Measurements from ENCODE around the gene RAP2A.

Gene RAP2A

DNA sequence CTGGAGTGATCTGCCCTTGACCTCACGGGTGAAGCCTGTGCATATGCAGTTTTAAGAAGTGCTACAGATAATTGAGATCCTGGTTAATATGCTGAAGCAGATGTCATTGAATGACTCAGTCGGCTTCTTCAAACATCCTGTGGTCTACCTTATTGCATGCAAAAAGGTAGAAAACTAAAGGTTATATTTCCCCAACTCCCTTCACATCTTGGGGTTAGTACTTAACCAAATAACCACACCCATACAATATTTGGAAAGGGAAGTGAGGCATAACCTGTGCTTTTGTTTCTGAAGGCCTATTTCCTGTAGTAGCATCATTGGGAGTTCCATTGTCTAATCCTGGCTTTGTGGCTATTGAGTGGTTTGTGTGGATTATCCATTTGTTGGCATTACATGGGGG lies 58.3 kb downstream of the RAP2A start:
- in situ Hi-C loops (cut with HindIII; ENCODE audit: low sequenced_read_pairs), result no loop called here

DNA sequence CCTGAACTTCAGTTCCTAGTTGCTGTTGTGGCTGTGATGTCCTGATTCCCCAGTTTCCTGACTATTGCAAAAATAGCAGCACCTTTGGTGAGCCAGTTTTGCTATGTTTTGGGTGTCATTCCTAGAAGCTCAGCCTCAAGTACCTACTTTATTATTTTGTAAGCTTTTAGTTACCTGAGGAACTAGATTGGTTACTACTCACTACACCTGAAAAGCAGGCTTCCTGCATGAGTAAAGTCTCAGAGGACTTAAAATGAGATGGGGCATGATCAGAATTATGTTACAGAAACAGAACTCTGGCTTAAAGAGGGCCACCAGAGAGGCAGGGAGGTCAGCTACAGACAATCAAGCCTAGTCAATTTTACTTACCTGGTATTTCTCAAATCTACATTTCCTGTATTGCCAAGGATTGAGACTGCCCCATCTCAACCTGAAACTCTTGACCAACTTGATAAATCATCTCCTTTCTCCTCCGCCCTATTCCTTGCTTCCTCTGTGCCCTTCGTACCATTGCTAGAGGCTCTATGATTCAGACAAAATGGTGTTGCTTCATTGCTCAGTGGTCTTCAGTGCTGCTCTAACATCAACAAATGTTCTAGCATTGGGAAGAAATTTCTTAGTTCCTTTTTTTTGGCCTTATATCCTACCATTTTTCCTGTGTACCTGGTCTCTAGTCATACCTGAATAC lies 58.9 kb downstream of the RAP2A start:
- in situ Hi-C loops (cut with HindIII; ENCODE audit: low sequenced_read_pairs), result no loop called here

DNA sequence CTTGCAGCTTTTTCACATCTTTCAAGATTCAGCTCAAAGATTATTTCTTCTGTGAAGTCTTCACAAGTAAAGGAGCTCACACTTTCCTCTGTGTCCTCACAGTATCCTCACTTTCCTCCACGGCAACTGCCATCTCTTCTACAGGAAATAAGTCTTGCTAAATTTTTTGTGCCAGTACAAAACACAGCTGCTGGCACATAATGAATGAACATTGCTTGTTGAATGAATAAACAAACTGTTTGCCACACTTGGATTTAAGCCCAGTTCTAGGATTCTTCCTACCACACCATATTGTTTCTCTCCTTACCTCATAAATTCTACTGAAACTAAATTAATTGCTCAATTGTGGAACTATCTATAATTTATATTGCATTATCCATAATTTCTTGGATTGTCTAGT lies 59.5 kb downstream of the RAP2A start:
- in situ Hi-C loops (cut with HindIII; ENCODE audit: low sequenced_read_pairs), result no loop called here

DNA sequence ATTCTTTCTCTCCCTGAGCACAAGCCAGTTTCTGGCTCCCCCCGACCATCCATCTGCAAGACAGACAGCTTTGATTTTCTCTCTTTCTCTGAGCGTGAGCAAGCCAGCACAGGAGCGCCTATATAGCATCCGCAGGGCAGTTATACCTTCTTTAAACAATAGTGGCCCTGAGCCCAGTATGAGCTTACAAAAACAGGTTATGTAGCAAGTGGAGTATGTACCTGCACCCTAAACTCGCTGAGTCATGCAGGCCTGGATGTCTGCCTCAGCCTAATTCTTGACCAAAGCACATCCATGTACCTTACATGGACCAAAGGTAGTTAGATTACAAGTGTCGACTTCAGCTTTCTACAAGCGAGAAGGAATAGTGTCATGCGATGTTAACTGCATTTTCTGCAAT lies 61.7 kb downstream of the RAP2A start:
- in situ Hi-C loops (cut with HindIII; ENCODE audit: low sequenced_read_pairs), result no loop called here

DNA sequence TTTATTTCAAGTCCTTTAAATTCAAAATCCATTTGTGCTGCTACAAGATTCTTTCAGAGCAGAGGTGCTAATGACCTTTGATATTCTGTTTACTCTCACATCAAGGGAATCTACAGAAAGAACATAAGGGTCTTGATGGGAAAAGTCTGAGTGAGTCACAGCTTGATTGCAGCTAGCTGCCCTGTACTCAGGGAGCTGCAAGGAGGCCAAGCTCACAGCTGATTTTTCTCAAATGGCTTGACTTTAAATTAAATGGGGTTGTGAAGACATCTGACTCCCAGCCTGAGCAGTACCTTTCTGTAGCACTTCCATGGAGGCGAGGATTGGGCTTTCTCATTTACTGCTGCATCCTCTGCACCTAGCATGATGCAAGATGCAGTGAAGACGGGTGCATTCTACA lies 62.5 kb downstream of the RAP2A start:
- in situ Hi-C loops (cut with HindIII; ENCODE audit: low sequenced_read_pairs), result no loop called here

DNA sequence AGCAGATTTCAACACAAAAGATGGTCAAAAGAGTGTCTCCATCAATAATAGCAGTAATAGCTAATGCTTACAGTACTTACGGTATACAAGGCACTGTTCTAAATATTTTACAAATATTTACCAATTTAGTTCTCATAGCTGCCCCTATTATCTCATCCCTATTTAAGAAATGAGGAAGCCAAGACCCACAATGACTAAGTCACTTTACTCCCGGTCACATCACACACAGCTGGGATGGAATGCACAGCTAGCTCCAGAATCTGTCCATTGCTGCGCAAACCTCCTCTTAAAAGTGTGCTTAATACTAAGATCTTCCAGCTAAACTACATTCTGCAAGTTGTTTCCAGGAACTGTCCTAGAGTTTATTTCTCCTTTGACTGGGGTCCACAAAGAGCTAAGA lies 63.4 kb downstream of the RAP2A start:
- in situ Hi-C loops (cut with HindIII; ENCODE audit: low sequenced_read_pairs), result no loop called here

DNA sequence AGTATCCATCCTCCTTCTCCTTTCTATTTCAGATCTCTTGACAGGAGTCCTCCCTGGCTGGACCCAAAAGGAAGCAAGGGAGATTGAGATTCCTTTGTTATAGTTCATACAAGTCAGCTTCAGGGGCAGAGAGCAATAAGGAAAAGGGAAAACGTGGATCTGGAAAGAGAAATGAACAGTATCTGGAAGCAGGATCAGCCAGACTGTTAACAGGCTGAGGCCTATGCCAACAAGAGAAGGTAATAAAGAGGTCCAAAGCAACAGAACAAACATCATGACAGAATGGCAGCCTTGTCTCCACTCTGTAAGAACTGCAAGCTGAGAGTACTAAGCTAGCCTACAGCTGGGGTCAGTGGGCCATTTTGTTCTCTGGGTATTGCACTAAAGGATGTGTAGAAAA lies 64.5 kb downstream of the RAP2A start:
- in situ Hi-C loops (cut with HindIII; ENCODE audit: low sequenced_read_pairs), result no loop called here

DNA sequence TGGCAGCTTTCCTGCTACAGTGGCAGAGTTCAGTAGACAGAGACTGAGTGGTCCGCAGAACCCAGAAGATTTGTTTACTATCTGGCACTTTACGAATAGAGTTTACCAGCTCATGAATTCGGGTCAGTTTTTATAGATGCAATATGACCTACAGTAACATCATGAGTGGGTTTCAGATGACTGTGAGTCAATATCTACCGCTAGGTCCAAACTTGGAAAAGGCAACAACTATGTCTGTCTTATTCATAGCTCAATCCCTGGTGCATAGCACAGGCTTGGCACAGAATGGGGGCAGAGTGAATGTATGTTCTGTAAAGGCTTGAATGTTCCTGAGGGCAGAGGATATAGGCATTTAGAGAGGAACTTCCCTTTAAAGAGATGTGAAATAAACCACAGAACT lies 65.2 kb downstream of the RAP2A start:
- in situ Hi-C loops (cut with HindIII; ENCODE audit: low sequenced_read_pairs), result no loop called here

DNA sequence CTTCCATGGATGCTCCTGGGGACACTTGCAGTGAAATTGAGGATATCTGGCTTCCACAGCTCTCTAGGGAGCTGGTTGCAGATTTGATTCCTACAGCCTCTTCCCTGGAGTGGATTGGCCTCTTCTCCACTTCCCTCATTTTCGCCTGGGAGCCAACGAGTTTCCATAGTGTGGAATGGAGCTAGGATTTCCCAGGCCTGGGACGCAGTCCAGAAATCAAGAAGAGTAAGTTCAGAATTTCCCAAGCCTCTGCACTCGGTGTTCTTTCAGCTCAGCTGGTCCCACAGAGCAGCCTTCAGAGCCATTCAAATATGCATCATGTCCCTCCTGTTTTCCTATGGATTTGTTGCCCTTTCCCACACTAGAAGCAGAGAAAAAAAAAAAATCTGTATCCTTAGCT lies 68.2 kb downstream of the RAP2A start:
- in situ Hi-C loops (cut with HindIII; ENCODE audit: low sequenced_read_pairs), result no loop called here

DNA sequence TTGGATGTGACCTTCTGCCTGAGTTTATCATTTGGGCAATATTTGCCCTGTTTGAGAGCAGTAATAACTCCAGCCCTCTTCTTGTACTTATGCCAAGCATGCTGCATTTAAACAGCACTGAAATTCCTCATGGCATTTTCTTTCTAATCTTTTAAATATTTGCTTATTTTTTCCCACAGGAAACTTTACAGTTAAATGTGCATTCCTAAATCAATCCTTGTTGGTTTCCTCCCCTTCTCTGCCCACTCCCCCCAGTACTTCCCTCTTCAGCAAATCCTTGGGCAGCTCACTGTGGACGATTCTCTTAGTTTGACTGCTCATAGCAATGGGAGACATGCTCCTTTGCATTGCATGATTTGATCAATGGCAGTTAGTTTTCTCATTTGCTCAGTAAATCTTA lies 68.7 kb downstream of the RAP2A start:
- in situ Hi-C loops (cut with HindIII; ENCODE audit: low sequenced_read_pairs), result no loop called here

DNA sequence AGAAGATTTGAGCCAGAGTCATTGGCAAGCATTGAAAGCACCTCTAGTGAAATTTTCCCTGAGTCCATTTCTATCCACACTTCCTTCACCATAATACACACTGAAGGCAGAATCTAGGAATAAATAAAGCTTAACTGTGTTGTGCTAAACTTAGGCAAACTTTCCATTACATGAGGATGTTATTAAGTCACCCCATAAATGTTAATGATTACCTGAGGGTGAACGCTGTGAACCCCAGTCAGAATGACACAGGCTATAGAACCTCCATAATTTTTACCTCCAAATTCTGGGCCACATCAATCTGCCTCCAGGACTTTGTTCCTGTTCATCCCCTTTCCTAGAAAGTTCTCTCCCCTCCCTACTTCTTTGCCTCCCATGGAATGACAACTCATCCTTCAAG lies 71.0 kb downstream of the RAP2A start:
- in situ Hi-C loops (cut with HindIII; ENCODE audit: low sequenced_read_pairs), result no loop called here

DNA sequence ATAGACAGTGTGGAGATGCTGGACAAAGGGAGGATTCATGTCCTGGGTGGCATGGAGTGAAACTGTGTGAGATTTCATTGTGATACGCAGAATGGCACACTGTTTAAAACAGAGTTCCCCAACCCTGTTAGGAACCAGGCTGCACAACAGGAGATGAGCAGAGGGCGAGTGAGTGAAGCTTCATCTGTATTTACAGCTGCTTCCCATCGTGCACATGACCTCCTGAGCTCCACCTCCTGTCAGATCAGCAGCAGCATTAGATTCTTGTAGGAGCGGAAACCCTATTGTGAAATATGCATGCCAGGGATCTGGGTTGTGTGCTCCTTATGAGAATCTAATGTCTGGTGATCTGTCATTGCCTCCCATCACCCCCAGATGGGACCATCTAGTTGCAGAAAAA lies 72.5 kb downstream of the RAP2A start:
- in situ Hi-C loops (cut with HindIII; ENCODE audit: low sequenced_read_pairs), result no loop called here

DNA sequence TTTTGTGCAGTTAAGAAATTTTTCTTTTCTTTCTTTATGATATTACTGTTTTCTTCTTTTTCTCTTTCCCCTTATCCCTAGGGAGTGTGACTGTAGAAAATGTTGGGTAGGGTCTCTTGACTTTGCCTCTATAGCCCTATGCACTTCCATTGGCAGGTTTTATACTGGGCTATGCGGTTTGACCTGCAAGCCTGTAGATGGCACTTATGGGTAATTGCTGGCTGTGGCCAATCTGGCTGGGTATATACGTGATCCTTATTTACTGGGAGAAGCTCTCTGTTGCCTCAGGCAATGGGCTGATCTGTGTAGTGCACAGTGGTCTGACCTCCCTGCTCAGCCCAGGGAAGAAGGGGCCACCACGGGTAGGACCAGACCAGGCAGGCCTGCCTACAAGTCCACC lies 78.8 kb downstream of the RAP2A start:
- in situ Hi-C loops (cut with HindIII; ENCODE audit: low sequenced_read_pairs), result no loop called here

DNA sequence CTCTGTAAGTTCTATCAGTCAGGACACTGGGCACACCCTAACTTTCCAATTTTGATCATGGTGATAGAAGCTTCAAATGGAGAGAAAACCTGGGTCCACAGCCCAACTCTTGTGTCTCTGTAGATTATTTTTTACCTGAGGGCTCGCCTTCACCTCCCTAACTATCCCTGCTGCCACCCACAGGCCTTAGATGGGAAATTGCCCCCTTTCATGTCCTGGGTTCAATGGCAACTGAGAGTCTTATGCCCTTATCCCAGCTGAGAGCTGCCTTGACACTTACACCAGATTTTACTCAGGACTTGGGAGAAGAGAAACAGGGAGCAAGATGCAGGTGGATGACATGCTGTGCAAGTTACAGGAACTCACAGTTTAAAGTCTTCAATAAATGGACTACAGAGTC lies 81.7 kb downstream of the RAP2A start:
- in situ Hi-C loops (cut with HindIII; ENCODE audit: low sequenced_read_pairs), result no loop called here

DNA sequence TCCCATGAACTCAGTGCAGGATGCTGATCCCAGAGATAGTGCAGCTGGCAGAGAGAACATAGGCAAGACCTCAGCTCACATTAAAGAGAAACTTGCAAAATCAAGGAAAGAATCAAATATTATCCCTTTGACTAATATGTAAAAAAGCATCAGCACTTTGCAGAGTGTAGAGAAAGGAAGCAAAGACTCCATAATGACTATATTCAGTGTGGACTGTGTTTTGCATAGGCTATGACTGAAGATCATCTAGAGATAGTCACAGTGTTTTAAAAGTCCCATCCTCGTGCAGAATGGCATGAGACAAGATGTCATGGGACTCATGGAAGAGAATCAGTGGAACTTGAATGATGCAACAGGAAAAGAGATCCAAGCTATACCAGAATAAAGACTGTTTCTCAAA lies 84.0 kb downstream of the RAP2A start:
- in situ Hi-C loops (cut with HindIII; ENCODE audit: low sequenced_read_pairs), result no loop called here

All from endothelial cell of hepatic sinusoid (primary cell).